Inflammatory macrophage (primary cell): Measurements from ENCODE around the gene CTIF.
"Not testable (repeated sequence)": the region's sequence is repeated elsewhere in the genome, so short reads cannot be mapped to it uniquely, and the experiment has no call there.

Experiments used
- DNase-seq, 2 donors: peaks; one replicate each; pipeline ENCODE4 v3.0.0-alpha.2; 2020 to 2022
- total RNA-seq, 18 experiments: gene quantifications; one replicate each; lab custom pipeline; 2026; ENCODE audit warnings: mixed read lengths in 6 of 18, inconsistent platforms in 2 of 18; lab: John Stamatoyannopoulos, UW

The CTIF gene
- 5.5 to 23.1 (median 15.1) reads per million in 18 experiments for total RNA-seq

DNA sequence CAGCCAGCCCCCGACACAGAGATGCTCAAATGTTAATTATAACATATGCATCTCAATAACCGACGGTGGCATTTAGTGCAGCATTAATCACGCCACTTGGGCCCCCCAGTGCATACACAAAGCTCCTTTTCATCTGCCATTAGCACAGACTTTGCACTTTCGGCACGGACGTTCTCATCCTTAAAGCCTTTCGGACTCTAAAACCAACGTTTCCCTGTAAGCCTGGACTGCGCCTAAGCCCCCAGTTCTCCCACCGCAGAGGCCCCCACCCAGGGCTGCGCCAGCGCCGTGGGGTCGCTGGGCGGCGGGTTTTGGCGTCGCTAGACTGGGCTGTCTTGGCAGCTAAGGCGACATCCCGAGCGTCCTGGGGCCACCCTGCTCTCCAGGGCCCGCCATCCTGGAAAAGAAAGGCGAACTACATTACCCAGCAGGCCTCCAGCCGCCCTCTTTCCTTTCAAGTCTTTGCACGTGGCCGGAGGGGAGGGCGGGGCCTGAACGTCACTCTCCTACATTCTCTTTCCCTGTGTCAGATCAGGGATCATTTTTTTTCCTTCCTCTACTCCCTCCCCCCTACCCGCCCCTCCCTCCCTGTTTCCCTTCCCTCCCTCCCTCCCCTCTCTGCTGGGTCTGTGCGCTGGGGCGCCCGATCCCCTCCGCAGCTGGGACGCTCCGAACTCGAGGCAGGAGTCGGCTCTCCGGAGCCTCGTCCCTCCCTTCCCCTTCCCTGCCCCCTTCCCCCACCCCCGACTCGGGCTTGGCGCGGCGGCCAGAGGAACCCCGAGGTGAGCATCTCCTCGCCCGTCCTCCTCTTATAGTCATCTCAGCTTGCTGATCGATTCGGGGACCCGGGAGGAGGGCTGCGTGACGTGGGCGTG is at the start of gene CTIF:
TSS of gene CTIF (plus strand) at position 501 of the 875 bp plus-strand sequence. CDS start 80,535 bp downstream, outside the sequence.
- DNase-seq, result peak; percentile 87 to 90

DNA sequence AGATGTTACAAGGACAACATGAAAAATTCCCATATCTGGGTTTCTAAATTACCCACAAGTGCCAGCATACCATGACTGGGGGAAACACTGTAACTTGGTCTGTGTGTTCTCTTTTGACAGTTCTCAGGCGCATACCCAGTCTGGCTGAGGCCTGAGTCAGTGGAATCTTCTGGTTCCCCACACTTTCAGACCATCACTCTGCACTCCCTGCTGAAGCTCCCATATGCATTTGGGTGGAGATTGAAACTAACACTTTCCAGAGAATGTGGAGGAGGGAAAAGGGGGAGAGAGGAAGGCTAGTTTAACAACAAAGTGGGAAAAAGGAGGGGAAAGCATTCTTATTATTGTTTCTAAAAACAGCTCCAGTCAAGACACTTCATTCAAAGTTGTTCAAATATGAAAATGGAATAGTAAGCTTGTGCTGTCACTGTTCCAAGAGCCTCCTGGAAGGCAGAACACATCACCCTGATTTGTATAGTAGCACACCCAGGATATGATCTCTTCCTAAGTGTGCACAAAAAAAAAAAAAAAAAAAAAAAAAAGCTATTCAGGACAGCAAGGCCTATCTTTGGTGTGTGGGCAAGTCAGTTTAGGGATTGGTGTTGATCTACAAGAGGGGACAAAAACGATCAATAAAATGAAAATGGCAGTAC is 48.1 kb upstream of the CTIF start:
- DNase-seq, result no peak

DNA sequence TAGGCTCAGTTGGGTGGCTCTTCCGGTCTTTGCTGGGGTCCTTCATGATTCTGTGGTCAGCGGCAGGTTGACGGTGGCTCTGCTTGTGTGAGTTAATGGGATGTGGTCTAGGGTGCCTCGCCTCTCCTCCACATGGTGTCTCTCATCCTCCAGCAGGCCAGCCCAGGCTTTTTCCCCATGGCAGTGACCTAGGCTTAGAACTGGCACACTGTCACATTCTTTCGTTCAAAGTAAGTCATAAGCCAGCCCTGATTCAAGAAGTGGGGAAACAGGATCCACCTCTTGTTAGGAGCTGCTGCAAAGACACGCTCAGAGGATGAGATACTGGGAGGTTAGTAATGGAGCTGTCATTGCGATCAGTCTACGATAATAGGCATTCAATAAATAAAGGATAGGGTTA is 46.0 kb upstream of the CTIF start:
- DNase-seq, result no peak

DNA sequence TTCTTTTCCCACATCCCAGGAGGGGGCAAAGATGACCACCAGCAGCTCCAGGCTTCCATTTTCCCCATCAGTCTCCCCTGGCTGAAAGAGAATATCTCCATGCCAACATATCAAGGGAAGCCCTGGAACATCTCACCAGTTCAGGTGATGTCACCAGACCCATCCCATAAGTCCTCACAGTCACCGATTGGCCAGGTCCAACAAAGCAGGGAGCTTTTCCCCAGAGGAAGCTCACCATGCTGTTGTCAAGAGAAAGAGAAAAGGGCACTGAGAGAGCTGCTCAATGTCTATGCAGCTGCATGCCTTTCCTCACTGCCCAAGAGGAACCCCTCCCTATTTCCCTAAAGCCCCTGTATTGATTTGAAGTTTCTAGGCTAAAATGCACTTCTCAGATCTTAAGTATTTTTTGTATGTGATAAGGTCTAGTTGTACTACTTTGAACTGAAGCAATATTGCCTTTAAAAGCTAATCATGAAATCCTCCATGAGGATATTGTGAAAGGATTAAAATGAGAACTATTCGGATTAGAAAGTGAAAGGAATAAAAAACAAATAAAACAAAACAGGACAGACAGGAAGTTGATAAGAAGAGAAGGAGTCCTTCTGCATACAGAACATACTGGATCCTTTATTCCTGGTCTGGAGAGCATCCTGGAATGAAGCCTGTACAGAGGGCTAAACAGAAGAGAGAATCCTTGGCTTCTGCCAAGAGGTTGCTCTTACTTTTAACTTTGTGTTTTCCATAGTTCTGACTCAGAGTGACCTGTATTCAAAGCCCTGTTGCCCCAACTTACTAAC is 45.2 kb upstream of the CTIF start:
- DNase-seq, result peak in 1 of 2 donors; percentile 34

DNA sequence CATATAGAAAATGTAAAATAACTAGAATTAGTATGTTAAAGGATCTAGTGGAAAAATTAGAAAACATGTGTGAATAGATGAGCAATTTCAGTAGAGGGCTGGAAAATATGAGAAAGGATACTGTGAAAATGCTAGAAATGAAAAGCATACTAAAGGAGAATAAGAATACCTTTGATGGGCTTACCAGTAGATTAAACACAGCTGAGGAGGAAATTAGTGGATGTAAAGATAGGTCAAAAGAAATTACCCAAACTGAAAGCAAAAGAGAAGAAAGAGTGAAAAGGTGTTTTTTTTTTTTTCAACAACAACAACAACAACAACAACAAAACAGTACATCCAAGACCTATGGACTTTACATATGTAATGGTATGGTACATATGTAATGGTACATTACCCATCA is 41.0 kb upstream of the CTIF start:
- no peak for DNase-seq

DNA sequence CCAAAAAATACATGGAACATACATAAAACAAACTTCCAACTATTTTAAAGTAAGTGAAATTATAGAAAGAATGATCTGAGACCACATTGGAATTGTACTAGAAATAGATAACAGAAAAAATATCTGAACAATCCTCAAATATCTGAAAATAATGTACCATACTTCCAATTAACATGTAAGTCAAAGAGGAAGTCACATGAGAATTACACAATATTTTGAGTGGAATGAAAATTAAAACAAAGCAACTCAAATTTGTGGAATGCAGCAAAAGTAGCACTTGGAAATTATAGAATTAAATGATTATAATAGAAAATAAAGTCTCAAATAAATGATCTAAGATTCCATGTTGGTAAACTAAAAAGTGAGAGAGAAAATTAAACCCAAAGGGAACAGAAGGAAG is 38.3 kb upstream of the CTIF start:
- peak in 1 of 2 donors; percentile 26 for DNase-seq

DNA sequence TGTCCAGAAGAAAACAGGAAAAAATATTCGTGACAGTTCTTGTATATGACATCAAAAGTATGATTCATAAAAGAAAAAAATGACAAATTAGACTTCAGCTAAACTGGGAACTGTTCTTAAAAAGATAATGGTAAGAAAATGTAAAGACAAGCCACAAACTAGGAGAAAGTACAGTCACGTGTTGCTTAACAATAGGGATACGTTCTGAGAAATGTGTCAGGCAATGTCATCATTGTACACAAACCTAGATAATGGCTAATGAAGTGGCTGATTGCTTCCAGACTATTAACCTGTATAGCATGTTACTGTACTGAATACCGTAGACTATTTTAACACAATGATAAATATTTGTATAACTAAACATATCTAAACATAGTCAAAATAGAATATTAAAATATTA is 35.9 kb upstream of the CTIF start:
- DNase-seq, result no peak

DNA sequence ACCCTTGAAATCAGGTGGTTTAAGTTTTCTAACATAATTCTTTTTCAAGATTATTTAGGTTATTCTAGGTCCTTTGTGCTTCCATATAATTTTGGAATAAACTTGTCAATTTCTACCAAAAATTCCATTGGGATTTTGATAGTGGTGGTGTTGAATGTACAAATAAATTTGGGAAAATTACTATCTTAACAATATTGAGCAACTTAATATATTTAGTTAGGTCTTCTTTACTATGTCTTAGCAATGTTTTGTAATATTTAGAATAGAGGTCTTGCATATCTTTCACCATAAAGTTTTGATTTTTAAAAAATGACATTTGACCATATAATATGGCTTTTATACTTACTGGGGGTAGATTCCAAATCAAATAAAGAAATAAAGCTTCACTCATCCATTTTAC is 34.0 kb upstream of the CTIF start:
- no peak for DNase-seq

DNA sequence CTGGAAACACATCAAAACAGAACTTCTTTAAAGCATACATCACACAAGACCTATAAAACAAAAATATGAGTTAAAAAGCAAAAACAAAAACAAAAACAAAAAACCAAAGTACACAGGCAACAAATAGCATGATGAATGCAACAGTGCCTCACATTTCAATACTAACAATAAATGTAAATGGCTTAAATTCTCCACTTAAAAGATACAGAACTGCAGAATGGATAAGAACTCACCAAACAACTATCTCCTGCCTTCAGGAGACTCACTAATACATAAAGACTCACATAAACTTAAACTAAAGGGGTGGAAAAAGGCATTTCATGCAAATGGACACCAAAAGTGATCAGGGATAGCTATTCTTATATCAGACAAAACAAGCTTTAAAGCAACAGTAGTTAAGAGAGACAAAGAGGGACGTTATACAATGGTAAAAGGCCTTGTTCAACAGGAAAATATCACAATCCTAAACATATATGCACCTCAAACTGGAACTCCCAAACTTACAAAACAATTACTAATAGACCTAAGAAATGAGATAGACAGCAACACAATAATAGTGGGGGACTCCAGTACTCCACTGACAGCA is 31.8 kb upstream of the CTIF start:
- DNase-seq, result not testable (repeated sequence)

DNA sequence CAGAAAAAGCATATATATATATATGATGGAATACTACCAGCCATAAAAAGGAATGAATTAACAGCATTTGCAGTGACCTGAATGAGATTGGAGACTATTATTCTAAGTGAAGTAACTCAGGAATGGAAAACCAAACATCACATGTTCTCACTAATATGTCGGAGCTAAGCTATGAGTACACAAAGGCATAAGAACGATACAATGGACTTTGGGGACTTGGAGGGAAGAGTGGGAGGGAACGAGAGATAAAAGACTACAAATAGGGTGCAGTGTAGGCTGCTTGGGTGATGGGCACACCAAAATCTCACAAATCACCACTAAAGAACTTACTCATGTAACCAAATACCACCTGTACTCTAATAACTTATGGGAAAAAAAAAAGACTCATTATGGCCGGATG is 26.3 kb upstream of the CTIF start:
- DNase-seq, result not testable (repeated sequence)

DNA sequence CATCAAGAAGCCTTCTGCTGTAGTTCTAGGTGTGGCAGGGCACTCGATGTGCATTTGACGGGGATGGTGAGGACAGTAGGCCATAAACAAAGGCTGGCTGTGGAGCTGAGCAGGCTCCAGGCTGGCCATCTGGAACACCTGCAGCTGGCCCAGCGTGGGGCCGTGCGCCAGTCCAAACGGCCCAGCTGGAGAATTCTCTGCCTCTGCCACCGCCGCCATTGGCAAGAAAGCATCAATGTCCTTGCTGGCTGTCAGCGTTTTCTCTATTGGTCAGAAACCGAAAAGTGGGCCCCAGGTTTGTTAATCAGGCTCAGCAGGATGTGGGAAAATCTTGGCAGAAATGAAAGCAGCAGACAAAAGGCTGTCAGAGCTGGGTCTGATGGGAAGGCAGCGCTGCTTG is 24.0 kb upstream of the CTIF start:
- no peak for DNase-seq

DNA sequence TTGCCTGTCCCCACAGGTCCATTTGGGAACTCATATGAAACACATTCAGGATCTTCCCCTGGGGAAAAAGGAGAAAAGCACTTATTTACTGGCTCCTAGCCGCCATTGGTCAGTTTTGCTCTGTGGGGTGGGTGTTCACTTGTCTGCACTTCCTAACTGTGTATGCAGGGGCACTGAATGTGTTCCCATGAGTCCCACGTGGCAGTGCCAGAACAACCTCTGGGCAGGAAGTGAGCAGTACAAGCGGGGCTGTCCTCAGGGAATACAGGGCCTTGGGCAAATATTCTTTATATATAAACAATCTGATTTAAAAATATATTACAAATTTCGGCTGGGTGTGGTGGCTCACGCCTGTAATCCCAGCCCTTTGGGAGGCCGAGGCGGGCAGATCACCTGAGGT is 21.8 kb upstream of the CTIF start:
- DNase-seq, result no peak

DNA sequence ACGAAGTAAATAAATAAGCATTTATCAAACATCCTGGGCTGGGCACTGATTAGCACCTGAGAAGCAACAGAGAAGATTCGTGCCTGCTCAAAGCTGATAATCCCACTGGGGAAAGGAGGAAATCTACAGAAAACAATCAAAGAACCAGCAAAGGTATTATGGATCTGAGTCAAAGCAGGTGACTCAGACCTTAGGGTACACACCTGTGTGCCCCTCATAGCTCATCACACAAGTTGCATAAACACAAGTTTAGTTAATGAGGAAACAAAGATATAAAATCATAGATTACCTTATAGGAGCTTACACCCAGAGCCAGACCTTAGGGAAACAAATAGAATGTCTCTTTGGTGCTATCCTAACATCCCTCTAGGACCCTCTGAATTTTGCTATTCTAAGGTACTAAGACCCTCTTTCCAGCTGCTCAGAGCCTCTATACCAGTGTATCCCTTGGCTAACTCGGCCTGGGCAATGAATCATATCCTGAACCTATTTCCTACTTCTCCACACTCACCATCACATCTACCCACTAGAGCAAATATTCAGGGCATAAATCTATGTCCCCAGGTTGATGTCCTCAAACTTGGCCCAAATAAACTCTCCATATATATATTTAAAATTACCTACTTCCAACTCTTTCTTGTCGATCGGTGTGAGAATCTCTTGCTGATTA is 19.3 kb upstream of the CTIF start:
- no peak for DNase-seq

DNA sequence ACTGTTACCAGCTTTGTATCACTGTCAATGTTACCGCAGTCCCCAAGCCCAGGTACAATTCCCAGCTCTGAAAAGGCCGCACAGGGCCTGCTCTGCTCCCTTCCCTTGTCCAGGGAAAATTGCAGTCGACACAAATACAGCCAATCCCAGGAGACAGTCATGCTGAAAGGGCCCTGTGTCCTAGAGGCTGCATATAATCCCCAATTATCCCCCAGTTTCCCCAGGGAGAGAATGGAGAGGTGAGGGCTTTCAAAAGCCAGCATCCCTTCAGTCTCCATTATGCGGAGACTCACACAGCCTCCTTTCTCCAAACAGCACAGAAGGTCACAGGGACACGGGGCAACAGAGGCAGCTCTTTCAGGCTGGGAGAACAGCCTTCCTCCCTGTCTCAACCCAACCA is 17.1 kb upstream of the CTIF start:
- no peak for DNase-seq

DNA sequence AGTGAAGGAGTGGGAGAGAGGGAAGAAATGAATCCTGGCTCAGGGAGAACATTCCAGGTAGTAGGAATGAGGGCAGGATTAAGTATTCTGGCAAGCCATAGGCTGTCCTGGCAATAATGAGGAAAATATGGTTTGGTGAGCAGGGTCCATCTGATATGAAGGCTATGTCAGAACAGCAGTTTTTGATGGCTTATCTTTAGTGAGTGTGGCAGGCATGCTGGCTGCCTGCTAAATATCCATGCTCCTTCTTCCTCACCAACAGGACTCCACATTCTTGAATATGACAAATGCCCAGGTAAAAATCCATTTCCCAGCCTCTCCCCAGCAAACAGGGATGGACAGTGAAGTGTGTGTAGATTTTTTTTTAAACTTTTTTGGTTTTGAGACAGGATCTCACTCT is 13.2 kb upstream of the CTIF start:
- DNase-seq, result no peak

DNA sequence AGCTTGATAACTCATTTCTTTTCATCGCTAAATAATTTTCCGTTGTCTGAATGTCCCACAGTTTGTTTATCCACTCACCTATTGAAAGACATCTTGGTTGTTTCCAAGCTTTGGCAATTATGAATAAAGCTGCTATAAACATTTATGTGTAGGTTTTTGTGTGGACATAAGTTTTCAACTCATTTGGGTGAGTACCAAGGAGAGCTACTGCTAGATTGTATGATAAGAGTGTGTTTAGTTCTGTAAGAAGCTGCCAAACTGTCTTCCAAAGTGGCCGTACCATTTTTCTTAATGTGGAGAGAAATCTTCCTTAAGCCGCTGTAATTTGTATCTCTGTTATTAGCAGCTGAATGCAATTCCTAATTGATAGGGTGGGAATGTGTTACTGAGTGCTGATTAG is 11.4 kb upstream of the CTIF start:
- DNase-seq, result no peak

DNA sequence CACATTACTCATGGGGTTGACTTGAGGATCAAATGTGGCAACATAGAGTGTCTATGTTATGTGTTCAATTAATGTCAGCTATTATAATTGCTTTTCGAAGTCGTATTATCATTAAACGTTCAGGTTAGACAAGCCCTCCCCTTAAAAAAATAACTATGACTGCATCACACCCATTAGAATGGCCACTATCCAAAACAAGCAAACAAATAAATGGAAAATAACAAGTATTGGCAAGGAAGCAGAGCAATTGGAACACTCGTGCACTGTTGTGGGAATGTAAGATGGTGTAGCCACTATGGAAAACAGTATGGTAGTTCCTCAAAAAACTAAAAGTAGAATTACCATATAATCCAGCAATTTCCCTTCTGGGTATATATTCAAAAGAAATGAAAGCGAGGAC is 10.0 kb upstream of the CTIF start:
- no peak for DNase-seq

DNA sequence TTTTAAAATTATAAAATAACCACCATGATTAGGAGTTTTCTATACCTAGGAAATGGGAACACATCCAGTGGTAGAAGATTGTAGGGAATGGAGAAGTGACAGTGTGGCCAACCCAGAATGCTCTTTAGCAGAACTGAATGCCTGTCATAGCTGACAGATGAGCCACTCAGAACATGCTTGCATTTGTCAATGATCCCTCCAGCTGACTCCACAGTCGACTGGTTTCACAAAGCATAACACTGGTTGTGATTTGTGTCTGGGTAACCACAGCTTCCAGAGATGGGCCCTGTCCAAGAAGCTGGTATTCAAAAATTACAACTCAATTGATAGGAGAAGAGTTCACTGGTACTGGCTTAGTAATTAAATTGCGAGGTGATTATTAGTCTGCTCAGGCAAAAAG is 9.0 kb upstream of the CTIF start:
- peak; percentile 53 to 56 for DNase-seq

DNA sequence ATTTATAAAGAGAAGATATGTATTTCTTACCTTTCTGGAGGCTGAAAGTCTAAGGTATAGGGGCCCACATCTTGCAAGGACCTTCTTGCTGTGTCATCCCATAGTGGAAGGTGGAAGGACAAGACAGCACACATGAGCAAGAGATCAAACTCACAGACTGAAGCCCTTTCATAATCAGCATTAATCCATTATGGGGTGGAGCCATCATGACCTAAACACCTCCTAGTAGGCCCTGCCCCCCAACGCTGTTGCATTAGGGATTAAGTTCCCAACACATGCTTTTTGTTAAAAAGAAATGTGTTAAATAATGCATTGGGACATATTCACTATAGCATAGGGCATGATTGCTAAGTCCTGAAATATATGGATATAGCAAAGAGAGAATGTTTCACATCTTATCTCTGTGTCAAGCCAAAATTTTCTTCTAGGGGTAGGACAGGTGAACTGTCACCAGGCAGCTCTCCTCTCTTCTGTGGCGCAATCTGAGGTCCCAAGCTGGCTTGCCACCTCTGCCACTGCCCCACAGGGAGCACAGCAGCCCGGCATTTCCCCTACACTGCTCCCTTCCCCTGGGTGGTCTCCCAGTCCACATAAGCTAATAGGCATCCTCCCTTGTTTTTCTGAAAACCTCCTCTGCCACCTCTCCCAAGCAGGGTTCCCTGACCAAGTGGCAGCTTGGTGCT is 8.3 kb upstream of the CTIF start:
- no peak for DNase-seq

DNA sequence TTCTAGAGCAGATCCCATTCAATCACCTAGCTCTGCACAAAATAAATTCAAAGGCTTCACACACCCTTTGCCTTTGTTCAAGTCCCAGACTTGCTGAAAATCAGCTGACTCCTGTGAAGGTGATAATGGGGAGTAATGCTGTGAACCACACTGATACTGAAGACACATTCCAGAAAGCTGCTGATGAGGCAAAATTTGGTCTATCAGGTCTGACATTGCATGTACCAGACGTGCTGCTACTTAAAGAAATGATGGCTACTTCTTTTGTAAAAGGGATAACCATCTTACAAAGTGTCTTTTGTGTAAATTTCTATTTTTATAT is 7.8 kb upstream of the CTIF start:
- no peak for DNase-seq

DNA sequence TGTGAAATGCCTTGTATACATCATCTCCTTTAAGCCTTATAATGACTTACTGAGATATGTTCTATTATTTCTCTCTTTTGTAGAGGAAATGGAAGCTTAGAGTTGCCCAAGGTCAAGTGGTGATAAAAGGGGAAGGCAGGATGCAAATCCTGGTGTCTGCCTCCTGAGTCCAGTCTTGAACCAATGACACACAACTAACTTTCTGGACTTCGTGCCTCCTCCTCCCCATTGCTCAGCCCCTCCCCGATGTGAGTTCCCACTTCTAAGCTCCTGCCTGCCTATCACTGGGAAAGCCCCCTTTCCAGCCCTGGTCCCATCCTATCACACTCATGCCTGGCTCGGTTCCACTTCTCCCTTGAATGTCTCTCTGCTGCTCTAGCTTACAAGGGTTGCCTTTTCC is 6.9 kb upstream of the CTIF start:
- peak; percentile 48 to 52 for DNase-seq
